Erythroblast (primary cell): ENCODE measurements around the gene POLR1A.
A peak's percentile ranks its signal among the peaks of the same experiment; 100 is the strongest.
"Not testable (repeated sequence)": the region's sequence is repeated elsewhere in the genome, so short reads cannot be mapped to it uniquely, and the experiment has no call there.

ENCODE experiments used
- DNase-seq, 2 experiments: peaks; one replicate each; lab custom pipeline; 2025; lab: John Stamatoyannopoulos, UW
- GATA1 ChIP-seq: IDR thresholded peaks from 2 replicates; pipeline ENCODE4 v1.6.1; 2011; ENCODE audit warnings: low read depth, mild to moderate bottlenecking, control low read depth, low read length, moderate library complexity
- POLR2A ChIP-seq: IDR thresholded peaks from 2 replicates; pipeline ENCODE4 v1.6.1; 2011; ENCODE audit warnings: mild to moderate bottlenecking, low read length

Gene POLR1A

DNA sequence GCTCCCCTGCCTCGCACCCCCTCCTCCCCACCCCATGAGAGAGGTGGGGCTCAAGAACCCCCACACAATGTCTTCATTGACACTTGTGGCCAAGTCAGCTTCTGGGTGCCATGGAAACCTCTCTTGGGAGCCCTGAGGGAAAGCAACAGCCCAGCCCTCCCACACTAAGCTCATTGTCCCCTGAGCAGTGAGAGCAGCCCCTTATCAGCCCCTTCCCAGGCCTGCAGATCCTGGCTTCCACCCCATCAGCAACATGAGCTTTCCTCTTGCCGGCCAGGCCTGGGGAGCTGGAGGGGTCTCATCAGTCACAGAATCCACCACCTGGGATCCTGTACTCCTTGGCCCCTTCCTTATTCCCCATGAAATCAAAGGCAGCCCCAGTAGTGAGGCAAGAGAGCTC is 109.1 kb downstream of the POLR1A start:
- peak; percentile 76 to 86 for DNase-seq

DNA sequence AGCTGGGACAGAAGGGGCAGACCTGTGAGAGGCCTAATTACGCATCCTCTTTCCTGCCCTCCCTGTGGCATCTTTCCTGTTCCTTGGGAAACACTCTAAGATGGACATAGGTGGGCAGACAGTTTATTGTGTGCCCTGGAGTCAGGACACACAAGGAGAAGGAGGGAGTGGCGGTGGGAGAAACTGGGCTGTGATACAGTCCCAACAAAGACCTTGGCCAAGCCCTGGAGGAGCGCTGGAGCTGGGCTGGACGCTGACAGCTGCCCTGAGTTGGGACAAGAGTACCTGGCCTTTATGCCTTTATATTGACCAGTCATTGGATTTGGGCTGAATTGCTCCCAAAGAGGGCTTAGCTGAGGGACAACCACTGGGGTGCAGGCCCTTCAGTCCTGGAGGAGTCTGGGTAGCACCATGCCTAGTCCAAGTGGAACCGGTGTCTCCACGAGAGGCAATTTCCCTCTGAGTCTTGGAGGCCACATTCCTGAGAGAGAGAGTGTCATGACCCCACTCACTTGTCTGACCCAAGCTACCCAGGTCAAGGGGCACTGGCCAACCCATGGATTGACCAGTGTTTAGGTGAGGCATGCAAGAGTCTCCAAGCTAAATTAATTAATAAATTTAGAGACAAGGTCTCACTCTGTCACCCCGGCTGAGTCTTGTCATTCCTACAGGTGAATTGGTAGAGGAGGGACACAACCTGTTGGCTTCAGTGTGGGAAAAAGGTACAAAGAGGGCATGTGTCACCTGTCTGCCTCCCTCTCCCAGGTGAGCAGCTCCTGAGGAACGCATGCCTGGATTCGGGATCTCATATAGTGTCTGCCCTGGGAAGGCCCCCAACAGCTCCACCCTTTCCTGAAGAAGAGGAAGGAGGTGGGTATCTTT is 109.8 kb downstream of the POLR1A start:
- no peak for DNase-seq
- TF ChIP-seq GATA1 (no peak), POLR2A (no peak)

More for the DNA sequence above, 109.1 kb downstream of the POLR1A start:
- no peak for TF ChIP-seq GATA1
- TF ChIP-seq POLR2A: no peak

- DNase-seq: peak in 1 of 2 experiments; percentile 36
- TF ChIP-seq GATA1: no peak
- TF ChIP-seq POLR2A: no peak
Observed at GRCh38 chr2:85994897-85995647, 110.6 kb downstream of the POLR1A start.

GRCh38 chr2:85994421-85994777 is 111.3 kb downstream of the POLR1A start:
- DNase-seq: no peak
- no peak for TF ChIP-seq GATA1
- TF ChIP-seq POLR2A: no peak

DNA sequence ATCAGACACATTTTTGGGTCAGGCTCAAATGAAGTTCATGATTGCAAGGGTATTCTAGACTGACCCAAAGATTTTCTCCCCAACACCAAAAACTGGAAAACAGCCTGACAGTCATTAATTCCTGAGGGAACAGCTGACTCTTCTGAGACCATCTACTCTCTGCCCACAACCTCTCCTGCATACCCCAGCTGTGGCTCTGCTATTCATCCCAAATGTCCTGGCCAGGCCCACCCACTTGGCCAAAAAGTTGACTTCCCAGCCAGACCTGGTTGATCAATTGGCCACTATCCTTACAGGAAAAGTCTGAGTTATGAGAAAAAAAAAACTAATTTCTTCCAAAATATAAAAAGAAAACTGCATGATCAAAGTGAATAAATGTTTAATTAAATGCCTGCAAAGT is 113.1 kb downstream of the POLR1A start:
- TF ChIP-seq GATA1 (no peak), POLR2A (no peak)
- no peak for DNase-seq

DNA sequence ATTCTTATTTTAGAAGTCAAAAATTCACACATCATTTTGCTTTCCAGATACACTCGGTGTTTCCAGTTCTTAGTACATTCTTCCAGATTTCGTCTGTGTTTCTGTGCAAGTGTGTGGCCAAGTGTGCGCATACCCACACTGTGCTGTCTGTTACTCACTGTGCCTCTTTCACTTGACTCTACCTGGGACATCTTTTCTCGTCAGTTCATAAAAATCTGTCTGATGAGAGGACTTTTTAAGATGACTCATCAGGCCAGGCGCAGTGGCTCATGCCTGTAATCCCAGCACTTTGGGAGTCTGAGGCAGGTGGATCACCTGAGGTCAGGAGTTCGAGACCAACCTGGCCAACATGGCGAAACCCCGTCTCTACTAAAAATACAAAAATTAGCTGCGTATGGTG is 113.6 kb downstream of the POLR1A start:
- DNase-seq: not testable (repeated sequence)

GRCh38 chr2:85990084-85990483 is 115.6 kb downstream of the POLR1A start:
- TF ChIP-seq POLR2A (no peak), GATA1 (no peak)
- DNase-seq: no peak

DNA sequence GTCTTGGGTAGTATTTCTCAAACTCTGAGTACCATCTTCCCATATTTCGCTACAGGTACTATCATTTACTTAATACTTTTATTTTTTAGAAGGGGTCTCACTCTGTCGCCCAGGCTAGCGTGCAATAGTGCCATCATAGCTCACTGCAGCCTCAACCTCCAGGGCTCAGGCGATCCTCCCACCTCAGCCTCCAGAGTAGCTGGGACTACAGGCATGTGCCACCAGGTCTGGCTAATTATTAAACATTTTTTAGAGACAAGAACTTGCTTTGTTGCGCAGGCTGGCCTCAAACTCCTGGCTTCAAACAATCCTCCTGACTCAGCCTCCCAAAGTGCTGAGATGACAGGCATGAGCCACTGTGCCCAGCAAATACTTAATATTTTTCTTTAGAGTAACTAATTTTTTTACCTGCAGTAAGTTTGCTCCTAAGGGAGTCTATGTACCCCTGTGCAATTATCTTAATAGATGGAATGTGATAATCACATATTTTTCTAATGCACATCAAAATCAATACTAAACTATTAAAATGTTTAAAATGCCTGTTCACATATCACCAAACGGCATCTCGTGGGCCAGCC is 116.3 kb downstream of the POLR1A start:
- TF ChIP-seq GATA1: no peak
- no peak for TF ChIP-seq POLR2A

GRCh38 chr2:85988914-85989270 is 116.8 kb downstream of the POLR1A start:
- DNase-seq: no peak
- TF ChIP-seq POLR2A: no peak
- TF ChIP-seq GATA1: no peak

More for the DNA sequence above, 116.3 kb downstream of the POLR1A start:
- no peak for DNase-seq

DNA sequence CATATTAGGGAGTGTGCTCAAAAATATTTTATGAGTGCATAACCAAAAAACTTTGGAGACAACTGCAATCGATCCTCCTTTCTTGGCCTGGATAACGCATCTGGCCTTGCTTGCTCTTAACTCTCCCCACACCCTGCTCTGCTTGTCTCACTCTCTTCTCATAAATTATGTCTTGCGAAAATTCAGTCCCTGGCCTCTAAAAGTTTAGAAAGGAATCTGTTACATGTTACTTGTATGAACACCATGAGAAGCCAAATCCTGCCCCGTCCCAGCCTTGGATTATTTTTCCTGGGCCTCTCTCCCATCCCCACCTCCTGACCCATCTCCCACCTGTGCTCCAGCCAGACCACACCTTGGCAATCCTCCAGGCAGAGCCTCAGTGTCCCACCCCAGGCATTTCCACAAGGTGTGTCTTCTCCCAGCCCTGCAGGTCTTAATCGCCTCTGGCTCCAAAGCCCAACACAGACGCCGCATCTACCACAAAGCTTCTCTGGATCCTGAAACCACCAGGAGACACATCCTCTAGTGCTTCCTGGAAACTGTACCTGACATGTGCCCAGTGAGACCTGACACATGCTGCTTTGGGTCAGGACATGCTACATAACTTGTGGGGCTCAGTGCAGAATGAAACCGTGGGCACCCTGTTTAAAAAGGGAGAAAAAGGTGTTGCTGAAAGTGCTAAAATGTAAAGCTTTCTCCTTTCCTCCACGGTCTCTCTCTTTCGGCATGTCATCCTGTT is 117.3 kb downstream of the POLR1A start:
- TF ChIP-seq POLR2A: no peak
- no peak for TF ChIP-seq GATA1
- DNase-seq: no peak

DNA sequence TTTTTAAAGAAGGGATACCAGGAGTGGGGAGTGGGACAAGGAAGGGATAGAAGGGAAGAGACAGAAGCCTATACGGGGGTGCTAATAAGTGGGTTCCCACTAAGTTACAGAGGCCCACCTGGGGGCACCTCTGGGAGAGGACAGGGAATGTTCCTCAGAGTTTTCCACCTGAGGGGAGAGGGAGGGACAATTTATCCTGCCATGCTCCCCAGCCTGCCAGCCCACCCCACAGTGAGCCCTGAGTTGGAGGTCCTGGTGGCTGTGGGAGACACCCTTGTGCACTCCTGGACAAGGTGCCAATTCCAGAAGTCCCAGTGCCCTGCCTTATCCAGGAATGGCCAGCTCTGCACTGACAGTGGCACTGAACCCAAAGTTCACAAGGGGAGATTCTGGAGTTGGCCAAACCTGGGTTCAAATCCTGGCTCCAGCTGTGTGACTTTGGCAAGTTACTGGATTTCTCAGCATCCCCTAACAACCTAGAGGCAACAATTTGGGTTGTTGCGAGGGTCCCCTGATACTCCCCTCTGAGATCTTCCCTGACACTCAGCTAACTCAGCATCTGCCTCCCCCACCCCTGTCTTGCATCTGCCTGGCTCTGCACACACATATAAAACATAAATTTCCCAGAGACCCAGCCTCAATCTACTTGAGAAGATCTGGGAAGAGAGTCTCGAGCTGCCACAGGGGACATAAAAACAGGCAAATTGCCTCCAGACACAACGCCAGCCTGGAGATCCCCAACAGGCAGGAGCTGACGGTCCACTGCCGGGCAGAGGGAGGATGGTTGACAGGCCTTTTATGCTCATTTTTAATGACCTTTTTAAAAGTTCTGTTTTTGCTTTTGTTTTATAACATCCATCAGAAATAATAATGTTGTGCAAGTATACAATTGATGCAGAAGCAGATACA is 118.2 kb downstream of the POLR1A start:
- DNase-seq: no peak
- no peak for TF ChIP-seq POLR2A

- no peak for TF ChIP-seq POLR2A
- no peak for DNase-seq
Observed at GRCh38 chr2:85986121-85986520, 119.6 kb downstream of the POLR1A start.

- TF ChIP-seq GATA1: no peak
- no peak for TF ChIP-seq POLR2A
- DNase-seq: no peak
Observed at GRCh38 chr2:85984788-85985187, 120.9 kb downstream of the POLR1A start.
